NCI-H2107 treated with DMSO at 0.1 percent for 48 hours (cell line): ENCODE results near the gene FOLR3.
"Not testable (repeated sequence)": the region's sequence is repeated elsewhere in the genome, so short reads cannot be mapped to it uniquely, and the experiment has no call there.

ENCODE experiments used
- DNase-seq: peaks from one replicate; lab custom pipeline; 2025; ENCODE audit not compliant: unreplicated experiment; lab: John Stamatoyannopoulos, UW

Gene FOLR3

GRCh38 chr11:72162891-72163492 lies 27.5 kb downstream of the FOLR3 start:
- no peak for DNase-seq

- not testable (repeated sequence) for DNase-seq
These were observed 28.7 kb downstream of the FOLR3 start for GRCh38 chr11:72164187-72164586.

GRCh38 chr11:72169046-72169555 lies 33.6 kb downstream of the FOLR3 start:
- DNase-seq, result not testable (repeated sequence)

- not testable (repeated sequence) for DNase-seq
These were observed 34.2 kb downstream of the FOLR3 start for GRCh38 chr11:72169754-72170153.

- DNase-seq, result not testable (repeated sequence)
These were observed 36.5 kb downstream of the FOLR3 start for GRCh38 chr11:72172043-72172442.

- DNase-seq, result no peak
These were observed 37.8 kb downstream of the FOLR3 start for GRCh38 chr11:72173291-72173690.

GRCh38 chr11:72174302-72175070 lies 39.0 kb downstream of the FOLR3 start:
- DNase-seq, result no peak

GRCh38 chr11:72177656-72178055 lies 42.1 kb downstream of the FOLR3 start:
- no peak for DNase-seq

GRCh38 chr11:72179049-72179803 lies 43.7 kb downstream of the FOLR3 start:
- no peak for DNase-seq

GRCh38 chr11:72179804-72180396 lies 44.4 kb downstream of the FOLR3 start:
- DNase-seq, result no peak

- DNase-seq, result not testable (repeated sequence)
These were observed 45.5 kb downstream of the FOLR3 start for GRCh38 chr11:72180892-72181552.

- DNase-seq, result not testable (repeated sequence)
These were observed 46.0 kb downstream of the FOLR3 start for GRCh38 chr11:72181553-72181958.

GRCh38 chr11:72188267-72188666 lies 52.7 kb downstream of the FOLR3 start:
- no peak for DNase-seq
